LHCN-M2 (cell line): ENCODE measurements around the gene TAX1BP1. TPM values are rescaled to one million over a fixed set of nuclear protein-coding genes. Genes with fewer than 3 reads are reported as not detected.
"Not testable (repeated sequence)": the region's sequence is repeated elsewhere in the genome, so short reads cannot be mapped to it uniquely, and the experiment has no call there.

Experiments
- DNase-seq: peaks from one replicate; pipeline ENCODE4 v3.0.0-alpha.2; 2012; ENCODE audit warnings: low read depth
- total RNA-seq: library from RNA; depleted of rRNA; stranded (reverse); fragments of >200 nt; gene quantifications from 2 replicates; pipeline ENCODE4 v1.2.3, GENCODE V29; 2014

Gene TAX1BP1
- total RNA-seq, 1 experiment from 2014 or later: 131 TPM

DNA sequence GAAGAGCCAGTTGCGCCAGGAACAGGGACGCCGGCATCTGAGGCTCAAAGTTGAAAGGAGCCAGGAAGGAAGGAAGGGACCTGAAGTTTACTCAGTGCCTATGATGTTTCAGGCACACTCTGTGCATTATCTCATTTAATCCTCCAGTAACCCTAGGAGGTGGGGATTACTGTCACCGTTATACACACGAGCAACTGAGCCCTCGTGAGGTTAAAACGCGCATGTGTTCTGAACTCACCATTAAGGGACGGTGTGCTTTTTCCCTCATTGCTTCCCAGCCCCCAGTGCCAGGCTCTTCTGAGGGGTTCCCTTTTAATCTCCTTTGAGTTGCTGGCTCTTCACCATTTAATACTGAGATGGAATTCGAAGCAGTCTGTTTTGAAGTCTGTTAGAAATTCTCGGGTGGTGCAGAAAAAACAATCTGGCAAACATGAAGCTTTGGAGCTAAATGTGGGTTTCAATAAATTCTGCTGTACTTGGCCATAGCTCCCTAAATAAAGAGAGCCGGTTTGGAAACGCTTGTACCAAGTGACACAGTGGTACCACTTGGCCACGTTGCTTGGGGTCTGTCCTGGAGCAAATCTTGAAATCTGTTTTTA is 102.2 kb downstream of the TAX1BP1 start:
- DNase-seq: no peak

DNA sequence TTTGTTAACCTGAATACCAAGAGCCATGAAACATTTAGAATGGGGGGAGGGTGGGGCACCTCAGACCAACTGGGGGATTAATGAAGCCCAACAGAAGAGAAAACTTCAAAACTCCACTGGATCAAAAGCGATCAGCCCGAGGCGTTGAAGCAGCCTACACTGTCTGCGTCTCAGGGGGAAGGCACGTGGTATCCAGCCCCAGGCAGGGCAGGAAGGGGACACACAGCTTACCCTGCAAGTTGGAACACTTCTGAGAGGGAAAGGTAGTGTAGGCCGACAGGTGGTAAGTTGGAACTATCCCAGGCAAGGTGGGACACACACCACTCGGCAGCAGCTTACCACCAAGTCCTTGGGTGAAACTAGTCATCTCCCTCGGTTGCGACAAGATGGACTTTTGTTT is 102.9 kb downstream of the TAX1BP1 start:
- no peak for DNase-seq

DNA sequence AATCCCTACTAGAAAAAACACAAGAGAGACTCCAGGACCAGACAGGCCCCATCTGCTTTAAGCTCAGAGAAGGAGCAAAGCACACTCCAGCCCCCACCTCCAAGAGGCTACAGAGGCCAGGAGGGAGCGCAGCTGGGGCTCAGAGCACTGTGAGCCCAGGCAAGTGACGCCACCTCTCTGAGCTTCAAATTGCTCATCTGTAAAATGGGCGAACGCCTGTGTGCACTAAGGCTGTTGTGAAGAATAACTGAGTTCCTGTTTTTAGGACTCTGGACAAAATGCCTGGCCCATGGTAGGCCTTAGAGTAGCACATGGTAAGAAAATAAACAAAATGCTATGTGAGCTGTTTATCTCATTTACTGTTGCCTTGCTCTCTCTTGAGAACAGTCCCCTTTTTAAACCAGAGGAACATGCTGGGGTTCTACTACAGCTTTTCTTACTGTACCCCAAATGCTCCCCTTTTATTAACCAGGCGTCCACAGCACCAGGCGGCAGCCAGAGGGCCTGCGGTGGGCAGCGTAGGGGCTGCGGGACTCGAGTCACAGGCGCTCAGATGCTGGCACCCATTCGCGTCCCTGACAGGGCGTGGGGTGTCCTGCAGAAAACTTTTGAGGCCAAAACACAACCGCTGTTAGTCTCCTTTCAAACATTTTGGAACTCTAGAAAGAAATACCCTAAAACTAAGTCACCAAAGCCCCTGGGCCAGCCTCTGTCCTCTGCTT is 103.8 kb downstream of the TAX1BP1 start:
- no peak for DNase-seq

DNA sequence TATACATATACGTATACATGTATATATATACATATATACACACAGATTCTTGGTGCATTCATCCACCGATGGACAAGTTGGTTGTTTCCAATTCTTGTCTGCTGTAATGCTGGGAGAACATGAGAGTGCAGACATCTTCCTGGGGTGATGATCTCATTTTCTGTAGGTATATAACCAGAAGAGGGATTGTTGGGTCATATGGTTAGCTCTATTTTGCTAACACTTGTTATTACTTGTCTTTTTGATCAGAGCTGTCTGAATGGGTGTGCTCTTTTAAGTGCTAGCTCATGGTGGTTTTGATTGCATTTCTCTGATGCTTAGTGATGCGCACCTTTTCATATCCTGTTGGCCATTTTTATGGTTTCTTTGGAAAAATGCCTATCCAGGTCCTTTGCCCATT is 106.4 kb downstream of the TAX1BP1 start:
- DNase-seq: peak; percentile 64

DNA sequence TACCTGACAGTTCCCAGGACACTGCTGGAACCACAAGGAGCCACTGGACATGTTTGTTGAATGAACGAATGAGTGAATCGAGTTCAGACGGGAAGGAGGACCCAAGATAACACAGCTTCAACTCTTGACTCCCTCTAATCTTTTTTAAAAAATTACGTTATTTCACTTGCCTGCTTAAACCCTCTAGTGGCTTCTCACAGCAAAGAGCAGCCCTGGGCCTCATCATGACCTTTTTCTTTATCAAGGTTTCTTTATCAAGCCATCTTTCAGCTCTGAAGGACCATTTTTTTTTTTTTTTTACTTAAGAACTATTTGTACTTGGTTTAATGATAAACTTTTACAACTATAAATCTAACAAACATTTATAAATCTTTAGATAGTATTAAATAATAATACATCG is 110.6 kb downstream of the TAX1BP1 start:
- DNase-seq: no peak

DNA sequence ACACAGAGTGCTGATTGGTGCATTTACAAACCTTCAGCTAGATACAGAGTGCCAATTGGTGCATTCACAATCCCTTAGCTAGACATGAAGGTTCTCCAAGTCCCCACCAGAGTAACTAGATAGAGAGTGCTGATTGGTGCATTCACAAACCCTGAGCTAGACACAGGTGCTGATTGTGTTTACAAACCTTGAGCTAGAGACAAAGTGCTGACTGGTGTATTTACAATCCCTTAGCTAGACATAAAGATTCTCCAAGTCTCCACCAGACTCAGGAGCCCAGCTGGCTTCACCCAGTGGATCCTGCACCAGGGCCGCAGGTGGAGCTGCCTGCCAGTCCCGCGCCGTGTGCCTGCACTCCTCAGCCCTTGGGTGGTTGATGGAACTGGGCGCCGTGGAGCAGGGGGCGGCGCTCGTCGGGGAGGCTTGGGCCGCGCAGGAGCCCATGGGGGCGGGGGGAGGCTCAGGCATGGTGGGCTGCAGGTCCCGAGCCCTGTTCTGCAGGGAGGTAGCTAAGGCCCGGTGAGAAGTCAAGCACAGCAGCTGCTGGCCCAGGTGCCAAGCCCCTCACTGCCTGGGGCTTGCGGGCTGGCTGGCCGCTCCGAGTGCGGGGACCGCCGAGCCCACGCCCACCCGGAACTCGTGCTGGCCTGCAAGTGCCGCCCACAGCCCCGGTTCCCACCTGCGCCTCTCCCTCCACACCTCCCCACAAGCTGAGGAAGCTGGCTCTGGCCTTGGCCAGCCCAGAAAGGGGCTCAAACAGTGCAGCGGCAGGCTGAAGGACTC is 116.9 kb downstream of the TAX1BP1 start:
- not testable (repeated sequence) for DNase-seq

DNA sequence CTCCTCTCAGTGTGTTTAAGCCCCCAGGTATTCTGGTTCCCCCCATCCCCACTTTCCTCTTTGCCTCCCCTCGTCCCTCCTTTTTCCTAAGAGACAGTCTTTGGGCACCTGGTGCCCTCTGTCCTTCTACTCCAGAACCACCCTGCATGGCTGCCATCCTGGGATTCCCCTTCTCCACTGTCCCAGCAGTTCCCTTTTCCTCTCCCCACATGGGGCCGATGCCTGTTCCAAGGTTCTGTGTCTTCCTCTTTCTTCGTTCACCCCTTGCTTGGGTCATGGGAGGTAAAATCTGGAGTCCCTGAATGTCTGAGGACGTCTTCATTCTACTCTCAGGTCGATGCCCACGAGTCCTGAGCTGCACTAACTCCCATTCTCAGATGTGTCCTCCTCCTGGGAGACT is 120.8 kb downstream of the TAX1BP1 start:
- no peak for DNase-seq

DNA sequence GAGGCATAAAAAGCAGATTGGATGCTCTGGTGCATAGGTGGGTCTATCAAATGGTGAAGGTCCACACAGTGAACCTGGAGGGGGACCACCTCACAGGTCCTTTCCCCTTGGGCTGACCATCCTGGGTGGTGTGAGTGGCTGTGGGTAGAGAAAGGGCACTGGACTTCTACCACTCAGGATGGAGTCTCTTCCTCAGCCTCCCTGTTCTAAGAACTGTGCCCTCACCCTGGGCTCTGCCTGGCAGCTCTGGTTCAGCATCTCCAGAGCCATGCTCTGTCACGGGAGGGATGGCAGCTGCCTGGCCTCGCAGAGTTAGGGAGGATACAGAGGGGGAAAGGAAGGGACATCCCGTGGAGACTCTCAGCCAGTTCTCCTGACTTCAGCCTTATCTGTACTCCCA is 121.8 kb downstream of the TAX1BP1 start:
- no peak for DNase-seq

DNA sequence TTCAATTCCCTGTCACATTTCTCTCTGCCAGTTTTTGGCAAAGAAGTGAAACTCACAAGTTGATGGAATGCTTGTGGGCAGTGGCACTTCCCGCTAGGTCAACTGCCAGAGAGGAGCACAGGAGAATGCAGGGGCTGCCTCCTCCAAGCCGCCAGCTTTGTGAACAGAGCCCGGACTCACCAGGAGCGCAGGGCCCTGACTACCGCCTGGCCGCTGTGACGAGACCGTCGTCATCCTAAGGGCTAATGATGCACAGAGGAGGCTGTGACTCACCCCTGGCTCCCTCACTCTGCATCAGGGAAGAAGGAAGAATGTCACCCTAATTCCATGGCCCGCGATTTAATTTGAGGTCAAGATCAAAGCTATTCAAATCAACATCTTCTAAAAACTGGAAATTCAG is 123.9 kb downstream of the TAX1BP1 start:
- no peak for DNase-seq

DNA sequence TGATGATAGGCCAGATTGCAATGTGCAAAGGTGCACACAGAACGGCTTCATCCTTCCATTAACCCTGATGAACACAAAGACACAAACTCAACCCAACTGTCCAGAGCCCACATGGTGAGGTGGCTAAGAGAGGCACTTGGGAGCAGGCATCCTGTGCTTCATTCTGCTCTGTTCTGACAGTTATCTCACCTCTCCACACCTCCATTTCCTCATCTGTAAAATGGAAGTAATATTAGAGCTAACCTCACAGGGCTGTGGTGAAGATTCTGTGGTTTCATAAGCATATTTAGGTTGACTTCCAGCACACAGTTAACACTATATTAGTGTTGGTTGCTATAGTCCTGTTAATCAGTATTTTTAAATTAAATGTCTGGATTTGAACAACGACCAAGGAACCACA is 126.3 kb downstream of the TAX1BP1 start:
- no peak for DNase-seq

DNA sequence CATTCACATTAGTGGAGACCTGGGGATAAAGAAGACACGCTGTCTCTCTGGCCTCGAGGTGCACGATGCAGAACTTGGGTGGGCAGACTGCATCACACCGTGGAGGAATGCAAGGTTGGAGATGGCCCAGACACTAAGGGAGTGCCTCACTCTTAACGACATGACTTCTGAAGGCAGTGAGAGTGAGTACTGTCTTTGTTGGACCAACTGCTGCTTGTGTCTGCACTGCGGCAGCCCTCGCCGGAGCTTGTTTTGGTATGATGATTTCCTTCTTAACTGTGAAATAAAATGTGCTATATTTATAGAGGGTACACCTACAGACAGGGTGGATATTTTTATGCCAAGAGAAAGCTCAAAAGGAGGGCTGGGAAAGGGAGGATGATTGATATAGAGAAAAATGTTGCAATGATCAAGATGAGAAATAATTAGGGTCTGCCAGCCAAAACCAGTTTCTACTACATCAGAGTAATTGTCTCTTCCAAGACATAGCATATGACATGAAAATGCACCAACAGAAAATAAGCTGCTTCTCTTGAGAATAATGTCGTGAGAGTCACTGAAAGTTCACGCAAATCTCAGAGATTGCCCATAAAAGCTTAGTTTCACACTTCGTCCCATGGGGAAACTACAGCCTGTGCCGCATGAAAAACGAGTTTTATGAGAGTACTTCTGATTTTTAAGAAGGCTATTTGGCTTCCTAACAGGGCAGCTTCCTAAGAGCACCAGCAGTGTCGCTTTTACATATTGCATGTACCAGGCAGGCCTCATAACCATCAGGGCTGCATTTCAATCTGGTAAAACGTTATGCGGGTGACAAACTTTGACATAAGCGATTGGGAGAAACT is 127.1 kb downstream of the TAX1BP1 start:
- DNase-seq: no peak

DNA sequence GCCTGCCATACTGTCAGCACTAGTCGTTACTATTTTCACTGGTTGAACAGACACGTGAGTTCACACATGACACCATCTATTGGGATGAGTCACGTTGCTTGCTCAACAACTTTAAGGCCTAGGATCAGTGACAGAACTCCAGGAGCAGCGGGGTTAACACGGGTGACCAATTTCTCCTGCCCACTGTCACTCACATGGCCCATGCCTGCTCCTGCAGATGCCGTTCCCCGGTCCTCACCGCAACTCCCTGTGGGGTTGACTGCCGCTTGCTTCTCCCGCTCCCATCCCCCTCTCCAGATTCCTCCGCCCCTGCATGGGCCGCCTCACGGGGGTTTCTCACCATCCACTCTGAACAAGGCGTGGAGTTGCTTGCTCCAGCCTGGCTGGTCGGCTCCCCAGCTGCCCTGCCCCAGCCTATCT is 128.2 kb downstream of the TAX1BP1 start:
- DNase-seq: peak; percentile 42

DNA sequence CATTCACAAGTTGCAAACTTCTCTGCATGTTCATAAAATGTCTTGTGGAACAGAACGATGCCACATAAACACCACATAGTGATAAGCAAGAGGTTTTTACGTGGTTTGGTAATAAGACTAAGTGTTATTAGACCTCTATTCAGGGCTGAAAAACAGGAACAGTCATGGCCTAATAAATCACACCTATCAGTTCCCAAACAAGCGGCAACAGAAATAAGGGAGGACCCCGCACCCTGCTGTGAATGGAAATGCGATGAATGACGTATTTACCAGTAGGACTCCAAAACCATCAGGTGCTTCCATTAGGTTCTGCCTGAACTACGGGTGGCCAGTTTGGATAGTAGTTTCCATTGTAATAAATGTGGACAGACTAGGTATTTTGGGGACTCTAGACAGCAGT is 129.1 kb downstream of the TAX1BP1 start:
- no peak for DNase-seq

DNA sequence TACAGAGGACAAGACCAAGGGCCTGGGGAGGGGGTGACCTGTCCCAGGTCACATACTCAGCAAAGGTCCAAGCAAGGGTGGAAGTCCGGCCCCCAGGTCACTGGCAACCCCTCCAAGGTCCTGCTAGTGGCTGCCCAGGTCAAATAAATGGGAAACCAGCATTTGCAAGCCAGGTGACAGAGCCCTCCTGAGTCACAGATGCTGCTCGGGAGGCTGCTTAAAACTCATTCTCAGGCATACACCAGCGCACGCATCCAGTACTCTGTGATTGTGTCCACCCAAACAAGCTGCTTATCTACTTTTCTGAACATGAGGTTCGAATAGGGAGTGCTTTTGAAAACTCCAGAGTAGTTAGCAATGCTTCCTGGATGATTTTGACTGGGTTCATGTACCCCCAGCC is 130.6 kb downstream of the TAX1BP1 start:
- DNase-seq: no peak

DNA sequence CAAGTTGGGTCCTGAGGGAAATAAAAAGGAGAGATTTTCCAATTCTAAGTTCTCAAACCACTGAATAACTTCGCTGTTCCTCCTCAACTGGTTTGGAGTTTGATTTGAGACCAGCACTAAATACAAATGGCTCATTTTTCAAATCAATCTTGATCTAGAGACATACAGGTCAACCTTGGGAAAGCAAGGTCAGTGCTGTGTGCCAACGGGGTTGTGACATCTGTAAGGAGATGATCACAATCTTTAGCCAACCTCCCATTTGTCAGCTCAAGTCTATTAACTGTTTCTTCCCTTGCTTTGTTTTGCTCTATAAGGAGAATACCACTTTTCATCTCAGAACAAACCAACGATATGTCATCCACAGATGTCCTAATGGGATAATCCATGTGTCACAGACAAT is 131.1 kb downstream of the TAX1BP1 start:
- DNase-seq: no peak

DNA sequence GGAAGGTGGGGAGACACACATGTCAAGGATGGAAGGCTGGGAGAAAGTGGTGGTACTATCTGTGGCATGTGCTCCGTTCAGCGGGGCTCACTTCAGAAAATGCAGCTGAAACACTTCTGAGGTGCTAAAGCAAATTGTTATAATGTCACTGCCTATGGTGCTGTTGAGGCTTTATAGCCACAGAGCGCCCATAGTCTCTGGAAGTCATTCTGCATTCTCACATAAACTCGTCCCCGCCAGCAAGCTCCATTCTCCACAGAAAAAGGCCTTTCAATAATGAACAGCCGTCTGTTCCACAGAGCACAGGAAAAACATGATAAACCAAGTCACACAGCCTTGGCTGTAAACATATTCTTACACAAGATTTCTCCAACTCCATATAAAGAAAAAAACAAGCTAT is 131.9 kb downstream of the TAX1BP1 start:
- DNase-seq: no peak

DNA sequence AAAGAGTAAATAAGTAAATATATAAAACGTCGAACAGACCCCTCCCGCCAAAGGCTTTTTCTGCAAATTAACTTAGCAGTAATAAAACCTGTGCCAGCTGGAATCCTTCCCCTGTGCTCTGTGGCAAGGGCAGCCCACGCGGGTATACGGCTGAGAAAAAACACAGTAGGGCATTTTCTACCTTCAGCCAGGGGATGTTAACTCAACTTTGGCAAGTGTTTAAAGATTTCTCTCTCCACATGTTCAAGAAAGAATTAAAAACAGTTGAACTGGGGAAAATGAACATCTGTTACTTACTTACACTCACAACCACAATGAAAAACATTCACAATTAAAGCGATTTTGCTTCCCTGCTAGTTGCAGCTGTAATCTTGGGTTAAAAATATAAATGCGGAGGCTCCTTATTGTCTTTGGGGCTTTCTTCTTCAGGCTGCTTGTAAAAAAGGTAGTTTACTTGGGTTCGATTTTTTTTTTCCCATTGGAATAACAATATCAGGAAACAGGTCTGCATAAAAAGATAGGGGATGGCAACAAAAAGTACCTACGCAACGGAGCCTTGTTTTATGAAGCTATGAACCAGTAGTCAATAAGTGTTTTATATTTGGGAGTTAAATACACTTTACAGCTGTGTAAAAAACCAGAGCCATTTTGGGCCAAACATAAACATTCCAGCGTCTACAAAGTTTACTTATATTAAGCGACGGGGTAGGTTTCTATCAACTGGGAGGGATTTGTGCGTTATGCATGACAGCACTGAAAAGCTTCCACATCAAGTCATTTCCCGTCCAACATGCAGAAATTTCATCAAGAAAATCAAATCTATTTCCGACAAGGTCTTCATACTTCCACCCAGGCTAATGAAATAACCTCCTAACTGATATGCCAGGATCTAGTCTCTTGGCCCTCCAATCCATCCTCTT is 132.7 kb downstream of the TAX1BP1 start:
- DNase-seq: no peak

DNA sequence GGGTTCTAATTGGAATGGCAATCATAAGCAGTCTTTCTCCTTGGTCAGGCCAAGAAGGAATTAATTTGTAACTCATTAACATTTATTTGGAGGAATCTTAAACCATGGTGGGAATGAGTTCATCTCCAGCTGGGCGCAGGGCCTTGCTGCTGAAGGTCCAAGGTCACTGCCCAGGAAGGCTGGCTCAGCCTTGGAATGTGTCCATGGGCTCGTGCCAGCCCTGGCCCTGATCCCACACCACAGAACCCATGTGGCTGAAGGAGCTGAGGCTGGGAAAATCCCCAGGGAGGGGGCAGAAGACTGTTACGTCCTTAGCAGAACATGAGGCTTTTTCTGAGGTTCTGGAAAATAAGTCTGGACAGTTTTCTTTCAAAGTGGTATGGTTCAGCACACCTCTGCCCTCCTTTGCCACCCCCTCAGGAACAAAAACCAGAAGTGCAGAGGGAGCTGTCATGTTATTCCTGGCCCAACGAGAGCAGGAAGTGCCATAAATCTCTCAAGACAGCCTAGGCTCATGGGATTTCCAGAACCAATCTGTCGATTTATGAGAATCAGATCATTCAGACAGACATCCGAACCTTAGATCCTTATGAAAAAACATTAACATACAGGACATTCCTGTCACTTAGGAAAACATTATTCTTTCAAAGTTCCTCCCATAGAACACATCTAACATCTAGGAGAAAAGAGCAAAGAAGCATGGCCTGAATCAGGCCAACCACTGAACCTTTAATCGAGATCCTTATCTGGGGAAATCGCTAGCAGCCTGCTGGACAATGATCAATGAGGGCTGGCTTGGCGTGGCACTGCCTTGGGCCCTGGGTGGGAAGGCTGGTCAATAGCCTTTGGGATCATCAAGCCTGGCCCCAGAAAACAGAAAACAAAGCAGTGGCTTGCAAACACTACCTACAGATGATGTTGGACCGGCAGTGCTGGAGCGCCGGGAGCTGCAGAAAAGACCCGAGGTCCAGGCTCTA is 134.3 kb downstream of the TAX1BP1 start:
- peak; percentile 92 for DNase-seq

DNA sequence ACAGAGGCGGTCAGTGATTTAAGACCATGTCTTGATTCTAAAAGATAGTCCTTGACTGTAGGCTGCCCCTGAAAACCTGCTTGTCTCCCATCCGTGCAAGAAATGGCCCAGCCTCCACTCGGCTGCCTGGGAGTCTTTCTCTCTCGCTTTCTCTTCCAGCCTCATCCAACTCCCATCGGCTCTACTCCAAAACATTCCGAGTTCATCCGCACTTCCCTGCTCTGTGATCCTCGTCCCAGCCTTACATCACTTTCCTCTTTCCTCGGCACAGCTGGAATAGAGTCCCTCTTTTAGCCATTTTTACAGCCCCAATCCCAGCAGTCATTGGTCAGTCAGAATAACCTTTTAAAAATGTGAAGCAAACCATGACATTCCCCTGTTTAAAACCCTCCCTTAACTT is 135.1 kb downstream of the TAX1BP1 start:
- no peak for DNase-seq

DNA sequence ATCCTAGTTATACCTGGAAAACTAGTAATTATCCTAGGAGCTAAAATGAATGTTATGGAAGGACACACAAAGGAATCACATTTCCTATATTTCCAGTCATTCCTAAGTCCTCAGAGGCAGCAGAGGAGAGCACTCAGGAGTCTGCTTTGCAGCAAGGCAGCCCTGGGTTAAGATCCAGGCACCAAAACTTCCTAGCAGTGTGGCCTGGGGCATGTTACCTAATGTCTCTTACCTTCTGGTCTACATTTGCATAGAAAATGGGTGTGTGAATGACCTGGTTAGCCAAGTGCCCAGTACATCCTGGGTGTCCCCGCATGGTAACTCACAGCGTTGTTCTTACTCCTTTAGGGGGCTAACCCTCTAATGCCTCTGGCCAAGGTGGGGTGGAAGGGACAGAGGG is 135.9 kb downstream of the TAX1BP1 start:
- no peak for DNase-seq
